HG03066 (cell line): Measurements from ENCODE around the gene CACNA1H.
"Not testable (repeated sequence)": the region's sequence is repeated elsewhere in the genome, so short reads cannot be mapped to it uniquely, and the experiment has no call there.

Source experiments
- ATAC-seq: cut with Tn5 transposase; IDR thresholded peaks from one replicate; pipeline ENCODE4 v1.9.1; 2021; ENCODE audit warnings: low read depth; ENCODE audit not compliant: unreplicated experiment

CACNA1H gene

GRCh38 chr16:1185460-1186207 lies 32.7 kb downstream of the CACNA1H start:
- ATAC-seq = not testable (repeated sequence)

GRCh38 chr16:1188432-1189189 lies 35.7 kb downstream of the CACNA1H start:
- no peak for ATAC-seq

DNA sequence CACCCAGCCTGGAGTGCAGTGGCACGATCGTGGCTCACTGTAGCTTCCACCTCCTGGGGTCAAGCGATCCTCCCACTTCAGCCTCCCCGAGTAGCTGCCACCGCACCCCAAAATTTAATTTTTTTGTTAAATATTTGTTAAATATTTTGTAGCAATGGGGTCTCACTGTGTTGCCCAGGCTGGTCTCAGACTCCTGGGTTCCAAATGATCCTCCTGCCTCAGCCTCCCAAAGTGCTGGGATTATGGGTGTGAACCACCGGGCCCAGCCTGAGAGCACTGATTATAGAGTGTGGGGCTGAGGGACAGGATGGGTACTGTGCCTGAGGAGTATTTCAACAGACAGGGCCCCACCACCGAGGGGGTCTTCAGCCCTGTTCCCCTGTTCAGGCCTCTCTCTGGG lies 36.5 kb downstream of the CACNA1H start:
- ATAC-seq = no peak

DNA sequence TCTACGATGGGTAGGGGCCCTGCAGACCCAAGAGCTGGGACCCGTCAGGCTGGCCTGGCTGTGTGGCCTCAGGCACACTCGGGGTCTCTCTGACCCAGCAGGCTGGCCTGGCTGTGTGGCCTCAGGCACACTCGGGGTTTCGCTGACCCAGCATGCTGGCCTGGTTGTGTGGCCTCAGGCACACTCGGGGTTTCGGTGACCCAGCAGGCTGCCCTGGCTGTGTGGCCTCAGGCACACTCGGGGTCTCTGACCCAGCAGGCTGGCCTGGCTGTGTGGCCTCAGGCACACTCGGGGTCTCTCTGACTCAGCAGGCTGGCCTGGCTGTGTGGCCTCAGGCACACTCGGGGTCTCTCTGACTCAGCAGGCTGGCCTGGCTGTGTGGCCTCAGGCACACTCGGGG lies 37.9 kb downstream of the CACNA1H start:
- ATAC-seq = not testable (repeated sequence)

DNA sequence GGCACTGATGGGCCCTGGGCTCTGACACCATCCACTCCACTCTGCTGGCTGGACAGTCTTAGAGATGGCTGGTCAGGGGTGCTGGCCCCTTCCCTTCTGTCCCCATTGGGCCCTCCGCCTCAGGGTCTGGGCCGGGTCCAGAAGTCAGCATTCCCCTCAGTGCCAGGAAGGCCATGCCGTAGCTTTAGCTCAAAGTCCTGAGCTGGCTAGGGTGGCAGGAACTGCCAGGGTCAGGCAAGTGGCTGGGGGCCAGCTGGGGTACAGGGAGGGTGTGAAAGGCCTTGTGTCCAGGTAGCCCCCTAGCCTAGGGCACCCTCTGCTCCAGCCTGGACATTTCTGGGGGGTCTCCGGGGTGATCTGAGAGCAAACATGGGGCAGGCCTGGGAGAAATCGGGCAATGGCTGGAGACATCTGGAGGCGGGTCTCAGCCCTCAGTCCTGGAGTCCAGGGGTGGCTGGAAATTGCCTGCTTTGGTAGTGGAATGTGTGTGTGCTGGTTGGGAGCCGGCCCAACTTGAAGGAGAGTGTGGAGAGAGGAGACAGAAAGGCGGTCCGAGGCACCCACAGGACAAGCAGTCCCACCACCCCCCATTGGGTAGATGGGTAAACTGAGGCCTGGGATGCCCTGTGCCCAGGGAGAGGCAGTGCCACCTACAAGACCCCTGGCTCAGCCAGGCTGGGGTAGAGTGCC lies 39.6 kb downstream of the CACNA1H start:
- no peak for ATAC-seq

GRCh38 chr16:1193143-1193824 lies 40.4 kb downstream of the CACNA1H start:
- ATAC-seq = no peak

DNA sequence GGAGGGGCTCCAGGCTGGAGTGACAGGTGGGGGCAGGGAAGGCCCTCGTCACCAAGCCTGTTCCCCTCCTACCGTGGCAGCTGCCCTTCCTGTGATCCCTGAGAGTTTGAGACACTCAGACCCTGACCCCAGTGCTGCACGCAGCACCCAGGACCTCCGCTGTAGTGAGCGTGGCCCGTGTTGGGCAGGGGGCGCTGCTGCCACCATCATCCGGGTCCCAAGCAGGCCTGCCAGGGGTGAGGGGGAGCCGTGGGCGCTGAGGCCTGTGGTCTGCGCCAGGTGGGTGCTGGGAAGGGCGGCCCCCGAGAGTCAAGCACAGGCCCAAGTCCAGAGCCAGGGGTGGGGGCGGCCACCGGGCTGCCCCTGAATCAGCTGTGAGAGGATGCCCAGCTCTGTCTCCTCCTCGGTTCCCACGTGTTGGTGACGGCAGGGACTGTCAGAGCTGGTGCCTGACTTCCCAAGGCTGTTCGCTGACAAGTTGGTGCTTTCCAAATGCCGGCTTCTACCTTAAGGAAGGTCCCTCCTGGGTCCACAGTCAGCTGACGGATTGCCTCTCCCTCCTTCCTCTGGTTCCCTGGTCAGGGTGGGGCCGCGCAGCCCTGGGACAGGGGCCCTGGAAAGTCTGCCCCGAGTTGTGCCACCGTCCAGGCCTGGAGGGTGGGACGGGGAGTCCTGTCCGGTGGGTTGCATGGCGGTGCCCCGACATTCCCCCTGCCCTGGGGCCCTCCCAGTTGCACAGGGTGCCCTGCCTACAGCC lies 41.1 kb downstream of the CACNA1H start:
- ATAC-seq = no peak

- ATAC-seq = no peak
Measured at GRCh38 chr16:1194665-1195392, 41.9 kb downstream of the CACNA1H start.

DNA sequence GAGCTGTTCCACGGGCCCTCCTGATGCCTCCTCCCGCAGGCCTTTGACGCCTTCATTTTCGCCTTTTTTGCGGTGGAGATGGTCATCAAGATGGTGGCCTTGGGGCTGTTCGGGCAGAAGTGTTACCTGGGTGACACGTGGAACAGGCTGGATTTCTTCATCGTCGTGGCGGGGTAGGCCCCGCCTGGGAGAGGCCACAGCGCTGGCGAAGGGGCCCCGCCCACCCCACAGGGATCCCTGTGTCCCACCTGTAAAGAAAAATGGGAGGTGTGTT lies 42.4 kb downstream of the CACNA1H start:
- no peak for ATAC-seq

DNA sequence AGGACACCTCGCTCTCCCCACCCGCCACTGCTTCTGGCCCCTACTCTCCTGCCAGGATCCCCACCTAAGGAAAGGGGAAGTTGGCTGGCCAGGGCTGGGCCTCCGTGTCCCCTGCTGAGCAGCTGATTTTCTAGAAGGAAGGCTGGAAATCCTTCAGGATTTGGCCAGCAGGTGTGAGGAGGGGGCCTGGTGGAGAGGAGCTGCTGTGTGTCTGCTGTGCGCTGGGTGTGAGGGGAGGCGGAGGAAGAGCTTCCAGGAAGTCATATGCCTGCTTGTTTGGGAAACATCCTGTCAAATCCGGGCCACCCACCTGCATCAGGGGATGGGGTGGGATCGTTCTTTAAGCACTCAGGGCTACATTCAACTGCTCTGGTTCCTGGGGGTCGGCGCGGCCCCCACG lies 43.6 kb downstream of the CACNA1H start:
- ATAC-seq = no peak

DNA sequence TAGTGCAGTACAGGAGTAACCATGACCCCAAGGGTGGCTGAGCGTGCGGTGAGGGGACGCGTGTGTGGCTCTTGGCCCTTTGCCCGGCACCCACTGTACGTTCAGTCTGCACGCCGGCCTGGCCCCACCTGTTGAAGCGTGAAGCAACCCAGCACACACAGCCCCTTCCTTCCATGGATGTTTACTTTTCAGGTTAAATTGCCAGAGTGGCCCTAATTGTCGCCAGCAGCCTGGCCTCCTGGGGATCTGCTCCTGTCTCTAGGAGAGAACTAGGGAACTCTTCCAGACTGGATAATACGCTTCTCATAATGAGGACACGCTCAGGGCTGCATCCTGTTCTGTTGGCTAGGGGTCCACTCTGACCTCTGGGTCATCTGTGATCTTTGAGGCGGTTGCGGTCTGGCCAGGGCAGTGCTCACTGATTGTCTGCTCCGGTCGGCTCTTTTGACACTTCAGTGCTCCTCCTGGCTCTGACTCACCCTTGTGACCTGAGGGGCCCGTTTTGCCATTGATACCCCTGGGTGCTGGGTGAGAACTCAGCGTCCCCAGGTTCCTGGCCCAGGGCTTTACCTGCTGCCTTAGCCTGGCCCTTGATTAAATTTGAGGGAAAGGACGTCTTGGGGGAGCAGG lies 44.4 kb downstream of the CACNA1H start:
- ATAC-seq = no peak

DNA sequence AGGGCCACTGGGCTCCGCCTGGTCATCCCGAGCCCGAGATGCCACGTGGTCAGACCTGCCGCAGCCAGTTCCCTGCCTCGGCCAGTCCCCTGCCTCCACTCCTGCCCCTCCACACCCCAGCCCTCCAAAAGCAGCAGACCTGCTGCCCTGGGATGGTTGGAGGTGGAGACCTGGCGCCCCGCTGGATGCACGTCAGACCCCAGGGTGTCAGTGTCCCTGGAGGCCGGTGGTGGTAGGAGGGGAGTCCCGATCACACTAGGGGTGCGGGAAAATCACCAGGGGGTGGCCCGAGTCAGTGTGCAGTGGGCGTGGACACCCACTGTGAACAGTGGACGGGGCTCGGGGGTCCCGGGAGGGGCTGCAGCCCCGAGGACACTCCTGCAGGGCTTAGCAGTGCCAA lies 45.3 kb downstream of the CACNA1H start:
- no peak for ATAC-seq

- ATAC-seq = not testable (repeated sequence)
Measured at GRCh38 chr16:1198671-1199346, 45.9 kb downstream of the CACNA1H start.

DNA sequence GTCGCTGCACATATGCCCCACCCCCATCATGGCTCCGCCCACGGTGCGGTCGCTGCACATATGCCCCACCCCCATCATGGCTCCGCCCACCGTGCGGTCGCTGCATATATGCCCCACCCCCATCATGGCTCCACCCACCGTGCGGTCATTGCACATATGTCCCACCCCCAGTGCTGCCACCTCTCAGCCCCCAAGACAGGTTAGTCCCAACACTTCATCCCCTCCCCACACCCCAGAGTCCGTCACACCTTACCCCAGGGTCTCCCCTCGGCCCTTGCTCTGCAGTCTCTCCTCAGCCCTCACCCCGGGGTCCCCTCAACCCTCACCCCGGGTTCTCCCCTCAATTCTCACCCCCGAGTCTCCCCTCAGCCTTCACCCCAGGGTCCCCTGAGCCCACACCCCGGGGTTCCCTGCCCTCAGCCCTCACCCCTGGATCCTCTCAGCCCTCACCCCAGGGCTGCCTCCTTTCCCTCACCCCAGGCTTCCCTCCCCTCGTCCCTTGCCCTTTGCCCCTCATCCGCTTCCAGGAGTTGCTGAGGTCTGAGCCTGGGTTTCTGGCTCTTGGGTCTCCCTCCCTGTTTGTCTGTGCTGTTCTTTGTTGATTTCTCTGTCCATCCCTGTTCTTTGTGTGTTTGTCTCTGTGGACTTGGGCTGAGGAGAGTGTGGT lies 46.6 kb downstream of the CACNA1H start:
- no peak for ATAC-seq

- no peak for ATAC-seq
Measured at GRCh38 chr16:1200014-1200627, 47.2 kb downstream of the CACNA1H start.

GRCh38 chr16:1201444-1201843 lies 48.5 kb downstream of the CACNA1H start:
- no peak for ATAC-seq

DNA sequence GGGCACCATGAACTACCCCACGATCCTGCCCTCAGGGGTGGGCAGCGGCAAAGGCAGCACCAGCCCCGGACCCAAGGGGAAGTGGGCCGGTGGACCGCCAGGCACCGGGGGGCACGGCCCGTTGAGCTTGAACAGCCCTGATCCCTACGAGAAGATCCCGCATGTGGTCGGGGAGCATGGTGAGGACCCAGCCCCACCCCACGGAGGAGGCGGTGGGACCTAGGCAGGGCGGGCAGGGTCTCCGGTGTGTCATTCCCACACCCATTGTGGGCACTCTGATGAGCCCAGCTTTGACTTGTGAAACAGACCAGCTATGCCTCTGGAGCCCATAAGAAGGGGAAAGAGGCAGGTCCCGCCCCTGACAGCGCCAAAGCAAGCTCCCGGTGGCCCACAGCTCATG lies 49.4 kb downstream of the CACNA1H start:
- no peak for ATAC-seq

DNA sequence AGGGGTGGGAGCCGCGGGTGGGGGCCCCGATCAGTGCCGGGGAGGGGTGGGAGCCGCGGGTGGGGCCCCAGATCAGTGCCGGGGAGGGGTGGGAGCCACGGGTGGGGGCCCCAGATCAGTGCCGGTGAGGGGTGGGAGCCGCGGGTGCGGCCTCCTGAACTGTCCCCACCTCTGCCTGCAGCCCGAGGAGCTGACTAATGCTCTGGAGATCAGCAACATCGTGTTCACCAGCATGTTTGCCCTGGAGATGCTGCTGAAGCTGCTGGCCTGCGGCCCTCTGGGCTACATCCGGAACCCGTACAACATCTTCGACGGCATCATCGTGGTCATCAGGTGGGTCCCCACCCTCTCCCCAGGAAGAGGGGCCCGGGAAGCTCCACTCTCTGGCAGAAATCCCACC lies 52.0 kb downstream of the CACNA1H start:
- no peak for ATAC-seq
